ENCODE results near the gene SDHB. TPM values are rescaled to one million over a fixed set of nuclear protein-coding genes. Genes with fewer than 3 reads are reported as not detected.

Gene SDHB
- total RNA-seq, 4 donors from 2014 or later: 79.6 to 130 (median 86.3) TPM

DNA sequence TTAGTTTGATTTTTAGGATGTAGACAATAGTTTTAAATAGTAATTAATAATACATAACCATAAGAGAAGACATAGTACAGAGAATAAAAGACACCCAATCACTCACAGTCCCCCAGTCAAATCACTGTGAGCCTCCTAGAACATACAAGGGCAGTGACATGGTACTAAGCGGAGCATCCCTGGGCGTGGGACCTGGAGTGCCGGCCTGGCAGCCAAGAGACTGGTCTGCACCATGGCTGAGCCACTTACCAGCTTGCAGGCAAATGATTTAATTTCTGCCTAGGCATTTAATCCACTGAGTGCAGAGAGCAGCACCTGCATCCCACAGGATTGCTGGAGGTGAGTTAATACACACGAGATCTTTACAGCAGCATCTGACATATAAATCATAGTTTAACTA is 20.4 kb downstream of the SDHB start:
- DNase-seq (ENCODE audit: low spot score in 2 of 2): no peak
- no peak overlapping the region for H3K4me3 ChIP-seq
- no peak for TF ChIP-seq POLR2A (IDR thresholded peaks at IDR 0.05)
- TF ChIP-seq EP300 (IDR thresholded peaks at IDR 0.05): no peak
- TF ChIP-seq, protein P1, sequence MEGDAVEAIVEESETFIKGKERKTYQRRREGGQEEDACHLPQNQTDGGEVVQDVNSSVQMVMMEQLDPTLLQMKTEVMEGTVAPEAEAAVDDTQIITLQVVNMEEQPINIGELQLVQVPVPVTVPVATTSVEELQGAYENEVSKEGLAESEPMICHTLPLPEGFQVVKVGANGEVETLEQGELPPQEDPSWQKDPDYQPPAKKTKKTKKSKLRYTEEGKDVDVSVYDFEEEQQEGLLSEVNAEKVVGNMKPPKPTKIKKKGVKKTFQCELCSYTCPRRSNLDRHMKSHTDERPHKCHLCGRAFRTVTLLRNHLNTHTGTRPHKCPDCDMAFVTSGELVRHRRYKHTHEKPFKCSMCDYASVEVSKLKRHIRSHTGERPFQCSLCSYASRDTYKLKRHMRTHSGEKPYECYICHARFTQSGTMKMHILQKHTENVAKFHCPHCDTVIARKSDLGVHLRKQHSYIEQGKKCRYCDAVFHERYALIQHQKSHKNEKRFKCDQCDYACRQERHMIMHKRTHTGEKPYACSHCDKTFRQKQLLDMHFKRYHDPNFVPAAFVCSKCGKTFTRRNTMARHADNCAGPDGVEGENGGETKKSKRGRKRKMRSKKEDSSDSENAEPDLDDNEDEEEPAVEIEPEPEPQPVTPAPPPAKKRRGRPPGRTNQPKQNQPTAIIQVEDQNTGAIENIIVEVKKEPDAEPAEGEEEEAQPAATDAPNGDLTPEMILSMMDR (IDR thresholded peaks at IDR 0.05): no peak
- H3K4me1 ChIP-seq: peaks cover 0 to 4% (median 0%) of the 10 kb centered on the region in 4 donors
- H3K9me3 ChIP-seq: no peaks in the 10 kb centered on the region
- H3K27me3 ChIP-seq: no peaks in the 10 kb centered on the region
- peaks cover 0 to 38% (median 12%) of the 10 kb centered on the region in 3 donors for H3K36me3 ChIP-seq
- 85 to 94% methylated on average over 4 of the region's 4 CpGs for WGBS, 2 donors
- H3K27ac ChIP-seq: no peak overlapping the region

DNA sequence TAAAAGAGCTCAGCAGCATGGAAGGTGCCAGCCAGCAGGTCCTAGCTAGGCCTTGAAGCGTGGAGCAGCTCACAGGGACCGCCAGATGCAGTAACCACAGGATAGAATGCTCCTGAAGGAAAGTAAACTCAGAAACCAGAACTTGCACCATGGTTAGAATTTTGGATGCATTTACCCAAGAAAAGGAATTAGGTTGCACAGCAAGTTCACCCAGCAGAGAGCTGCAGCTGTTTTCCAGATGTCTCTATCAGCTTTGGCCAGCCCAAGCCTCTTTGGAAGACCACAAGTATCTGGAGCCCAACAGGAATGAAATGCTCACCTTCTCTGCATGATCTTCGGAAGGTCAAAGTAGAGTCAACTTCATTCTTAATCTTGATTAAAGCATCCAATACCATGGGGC is 21.1 kb downstream of the SDHB start:
- Histone ChIP-seq H3K36me3 (peaks cover 0 to 38% (median 12%) of the 10 kb centered on the region in 3 donors), H3K4me3 (no peak overlapping the region), H3K4me1 (peaks cover 0 to 12% (median 0%) of the 10 kb centered on the region in 4 donors), H3K9me3 (no peaks in the 10 kb centered on the region), H3K27me3 (no peaks in the 10 kb centered on the region), H3K27ac (no peak overlapping the region)
- WGBS, 2 donors: 71 to 73% methylated on average over 2 to 3 of the region's 3 CpGs
- DNase-seq (ENCODE audit: low spot score in 2 of 2): no peak
- no peak for TF ChIP-seq POLR2A (IDR thresholded peaks at IDR 0.05)
- no peak for TF ChIP-seq EP300 (IDR thresholded peaks at IDR 0.05)
- TF ChIP-seq, protein P1 (IDR thresholded peaks at IDR 0.05): no peak

DNA sequence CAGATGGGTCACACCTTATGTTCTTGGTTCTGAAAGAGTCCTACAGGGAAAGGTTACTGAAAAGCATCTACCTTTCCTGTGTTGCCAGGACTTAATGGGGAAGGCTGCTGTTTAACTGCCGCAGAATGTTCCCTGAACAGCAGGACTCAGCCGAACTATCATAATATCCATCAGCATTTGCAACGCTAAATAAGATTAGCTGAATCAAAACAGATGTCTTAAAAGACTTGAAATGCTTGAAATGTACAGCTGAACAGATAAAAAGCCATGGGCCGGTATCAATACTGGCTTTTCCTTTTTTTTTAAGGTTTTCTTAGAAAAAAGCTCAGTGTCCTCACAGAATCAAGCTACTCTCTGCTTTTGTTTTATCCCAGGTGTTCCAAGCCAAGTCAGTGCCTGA is 22.4 kb downstream of the SDHB start:
- no peak for TF ChIP-seq EP300 (IDR thresholded peaks at IDR 0.05)
- TF ChIP-seq, protein P1 (IDR thresholded peaks at IDR 0.05): no peak
- no peak for TF ChIP-seq POLR2A (IDR thresholded peaks at IDR 0.05)
- whole genome bisulfite sequencing, 2 donors: 75 to 86% methylated on average over 4 of the region's 4 CpGs

DNA sequence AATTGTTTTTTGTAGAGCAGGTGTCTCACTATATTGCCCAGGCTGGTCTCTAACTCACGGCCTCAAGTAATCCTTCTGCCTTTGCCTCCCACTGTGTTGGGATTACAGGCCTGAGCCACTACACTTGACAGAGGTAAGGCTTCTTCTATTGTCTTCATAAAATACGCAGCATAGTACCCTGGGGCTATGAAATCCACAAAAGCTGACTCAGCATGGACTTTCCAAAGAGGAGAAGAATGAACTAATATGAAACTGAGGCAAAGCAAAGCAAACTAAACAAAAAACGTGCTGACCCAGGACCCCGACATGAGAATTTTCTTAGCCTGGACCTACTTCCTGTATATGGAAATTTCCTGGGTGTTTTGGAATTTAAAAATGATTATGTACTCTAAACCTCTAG is 23.6 kb downstream of the SDHB start:
- Histone ChIP-seq H3K36me3 (peaks cover 0 to 52% (median 26%) of the 10 kb centered on the region in 3 donors), H3K27ac (no peak overlapping the region), H3K4me3 (no peak overlapping the region), H3K27me3 (no peaks in the 10 kb centered on the region), H3K9me3 (no peaks in the 10 kb centered on the region), H3K4me1 (peaks cover 0 to 19% (median 0%) of the 10 kb centered on the region in 4 donors)
- 68 to 72% methylated on average over 4 of the region's 4 CpGs for WGBS, 2 donors
- no peak for DNase-seq (ENCODE audit: low spot score in 2 of 2)
- TF ChIP-seq, protein P1 (IDR thresholded peaks at IDR 0.05): no peak
- TF ChIP-seq POLR2A (IDR thresholded peaks at IDR 0.05) (no peak), EP300 (IDR thresholded peaks at IDR 0.05) (no peak)

More for the DNA sequence above, 22.4 kb downstream of the SDHB start:
- H3K4me1 ChIP-seq: peaks cover 0 to 19% (median 0%) of the 10 kb centered on the region in 4 donors
- H3K36me3 ChIP-seq: peaks cover 0 to 41% (median 21%) of the 10 kb centered on the region in 3 donors
- H3K9me3 ChIP-seq: no peaks in the 10 kb centered on the region
- peak overlapping the region in 1 of 4 donors; percentile 32 for H3K27ac ChIP-seq
- no peaks in the 10 kb centered on the region for H3K27me3 ChIP-seq
- H3K4me3 ChIP-seq: no peak overlapping the region
- DNase-seq (ENCODE audit: low spot score in 2 of 2): no peak

DNA sequence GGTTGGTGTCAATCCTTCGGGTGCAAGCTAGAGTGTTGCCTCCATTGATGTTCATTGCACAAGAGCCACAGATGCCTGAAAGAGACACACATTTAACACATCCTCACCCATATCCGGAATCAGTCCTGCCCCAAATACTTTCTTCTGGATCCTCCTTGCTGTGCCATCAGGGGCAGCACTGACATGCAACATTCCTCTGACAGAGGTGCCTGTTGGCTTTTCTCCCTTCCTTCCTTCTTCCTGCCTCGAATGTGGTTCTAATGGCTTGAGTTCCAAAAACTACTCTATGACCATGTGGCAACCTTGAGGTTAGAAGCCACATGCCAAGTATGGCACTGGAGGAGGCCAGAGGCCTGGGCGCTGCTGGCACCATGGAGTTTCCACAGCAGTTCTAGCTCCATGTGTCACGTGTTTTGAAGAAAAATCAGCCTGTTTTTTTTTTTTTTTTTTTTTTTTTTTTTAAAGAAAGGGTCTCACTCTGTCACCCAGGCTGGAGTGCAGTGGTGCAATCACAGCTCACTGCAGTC is 25.1 kb downstream of the SDHB start:
- peaks cover 0 to 67% (median 26%) of the 10 kb centered on the region in 3 donors for H3K36me3 ChIP-seq
- no peaks in the 10 kb centered on the region for H3K27me3 ChIP-seq
- peaks cover 0 to 19% (median 0%) of the 10 kb centered on the region in 4 donors for H3K4me1 ChIP-seq
- H3K4me3 ChIP-seq: no peak overlapping the region
- H3K27ac ChIP-seq: no peak overlapping the region
- 66 to 69% methylated on average over 5 of the region's 5 CpGs for WGBS, 2 donors
- no peak for DNase-seq (ENCODE audit: low spot score in 2 of 2)
- no peaks in the 10 kb centered on the region for H3K9me3 ChIP-seq
- no peak for TF ChIP-seq EP300 (IDR thresholded peaks at IDR 0.05)
- no peak for TF ChIP-seq POLR2A (IDR thresholded peaks at IDR 0.05)
- TF ChIP-seq, protein P1 (IDR thresholded peaks at IDR 0.05): no peak

Measured in tibial nerve (tissue), 4 donors.